Prostate gland (tissue), 2 donors: ENCODE measurements around the gene ORAI2.

Source experiments
- CTCF ChIP-seq, 4 experiments: fragments of 200-600 bp in 2 of 4; fragments of 450-650 bp in 2 of 4; sonication (generic) in 2 of 4; IDR thresholded peaks; 1 replicate in 3 of 4; 2 replicates in 1 of 4; pipeline ENCODE4 v1.5.1; 2016 to 2019; ENCODE audit warnings: antibody characterized with exemption in 4 of 4, mild to moderate bottlenecking in 2 of 4, moderate library complexity in 2 of 4
- POLR2A ChIP-seq: fragments of 450-650 bp; IDR thresholded peaks from one replicate; pipeline ENCODE4 v1.6.1; 2016; ENCODE audit warnings: antibody characterized with exemption, mild to moderate bottlenecking

- TF ChIP-seq POLR2A (no peak), CTCF (IDR thresholded peaks at IDR 0.05) (no peak)
Measured at GRCh38 chr7:102445674-102446071, 12.3 kb downstream of the ORAI2 start.
